GM18870 (cell line): Measurements from ENCODE around the gene GNAL.
A peak's percentile ranks its signal among the peaks of the same experiment; 100 is the strongest.
"Not testable (repeated sequence)": the region's sequence is repeated elsewhere in the genome, so short reads cannot be mapped to it uniquely, and the experiment has no call there.

Experiments used
- ATAC-seq: cut with Tn5 transposase; IDR thresholded peaks from one replicate; pipeline ENCODE4 v1.9.1; 2021; ENCODE audit warnings: moderate library complexity; ENCODE audit not compliant: unreplicated experiment

The GNAL gene

DNA sequence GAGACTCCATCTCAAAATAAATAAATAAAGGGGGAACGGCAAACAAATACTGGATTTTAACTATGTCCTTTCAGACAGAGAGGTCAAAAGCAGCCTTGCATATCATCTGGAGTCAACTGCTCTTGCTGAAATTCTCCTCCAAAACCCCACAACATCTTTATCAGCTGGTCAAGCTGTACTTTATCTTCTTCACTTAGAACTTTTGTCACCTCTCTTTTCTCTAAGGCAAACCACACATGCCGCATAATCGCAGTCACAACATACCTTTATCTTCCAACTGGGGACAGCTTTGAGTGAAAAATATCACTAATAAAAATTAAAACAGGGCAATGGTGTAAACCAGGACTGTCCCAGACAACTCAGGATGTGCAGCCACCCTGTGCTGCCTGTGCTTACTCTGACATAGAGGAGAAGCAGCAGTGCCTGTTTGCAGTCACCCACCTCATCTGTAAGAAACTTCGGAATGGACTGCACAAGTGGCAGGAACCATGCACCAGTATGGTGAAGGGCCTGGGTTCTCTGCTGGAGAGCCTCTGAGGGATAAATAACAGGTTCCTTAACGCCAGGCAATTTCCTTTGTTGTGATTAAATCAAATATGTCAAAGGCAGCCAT is 212.9 kb downstream of the GNAL start:
- ATAC-seq = no peak

- ATAC-seq = no peak
These were observed 213.6 kb downstream of the GNAL start for GRCh38 chr18:11902522-11903292.

- ATAC-seq = no peak
These were observed 216.5 kb downstream of the GNAL start for GRCh38 chr18:11905613-11906012.

- no peak for ATAC-seq
These were observed 217.1 kb downstream of the GNAL start for GRCh38 chr18:11906176-11906575.

- no peak for ATAC-seq
These were observed 218.1 kb downstream of the GNAL start for GRCh38 chr18:11906926-11907874.

DNA sequence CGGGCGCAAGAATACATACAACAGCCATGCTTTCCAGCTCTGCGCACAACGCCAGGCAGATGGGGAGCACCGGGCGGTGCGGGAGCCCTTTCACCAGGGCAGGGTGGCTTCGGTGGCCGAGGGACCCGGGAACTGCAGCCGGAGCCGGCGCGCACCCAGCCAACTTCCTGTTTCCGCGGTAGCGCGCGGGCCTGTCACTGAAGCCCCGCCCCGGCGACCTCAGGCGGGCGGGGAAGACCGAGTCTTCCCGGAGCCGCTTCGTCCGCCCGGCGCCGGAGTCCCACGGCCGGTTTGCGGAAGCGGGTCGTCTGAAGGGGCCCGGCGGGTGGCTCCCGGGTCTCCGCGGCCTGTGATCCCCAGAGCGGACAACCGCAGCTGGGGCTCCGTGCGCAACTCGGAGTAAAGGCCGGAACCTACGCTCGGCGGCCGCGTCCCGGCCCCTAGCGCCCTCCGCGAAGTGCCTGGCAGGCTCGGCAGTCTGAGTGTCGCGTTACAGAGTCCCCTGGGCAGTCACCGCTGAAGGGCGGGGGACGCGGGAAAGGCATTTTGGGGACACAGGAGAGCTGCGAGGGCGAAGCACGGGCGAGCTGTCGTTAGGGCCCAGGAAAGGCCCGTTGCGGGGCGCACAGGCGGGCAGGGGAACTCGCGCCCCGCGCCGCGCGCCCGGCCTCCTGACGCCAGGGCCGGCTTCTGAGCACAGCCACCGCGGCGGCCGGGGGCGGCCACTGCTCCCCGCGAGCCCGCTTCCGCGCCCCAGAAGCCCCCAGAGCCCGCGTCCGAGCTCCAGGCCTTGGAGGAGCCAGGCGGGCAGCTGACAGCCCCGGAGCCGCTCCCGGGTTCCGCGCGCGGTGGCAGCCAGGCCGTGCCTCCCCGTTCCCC is 219.4 kb downstream of the GNAL start, which contains the start of gene MPPE1:
TSS of gene MPPE1 (minus strand) at position 136 of the 879 bp plus-strand sequence. CDS start 11,053 bp downstream, outside the sequence.
- ATAC-seq = peak; percentile 60

GRCh38 chr18:11909061-11909455 is 220.0 kb downstream of the GNAL start:
- ATAC-seq = no peak

- ATAC-seq = no peak
These were observed 220.5 kb downstream of the GNAL start for GRCh38 chr18:11909591-11910026.

DNA sequence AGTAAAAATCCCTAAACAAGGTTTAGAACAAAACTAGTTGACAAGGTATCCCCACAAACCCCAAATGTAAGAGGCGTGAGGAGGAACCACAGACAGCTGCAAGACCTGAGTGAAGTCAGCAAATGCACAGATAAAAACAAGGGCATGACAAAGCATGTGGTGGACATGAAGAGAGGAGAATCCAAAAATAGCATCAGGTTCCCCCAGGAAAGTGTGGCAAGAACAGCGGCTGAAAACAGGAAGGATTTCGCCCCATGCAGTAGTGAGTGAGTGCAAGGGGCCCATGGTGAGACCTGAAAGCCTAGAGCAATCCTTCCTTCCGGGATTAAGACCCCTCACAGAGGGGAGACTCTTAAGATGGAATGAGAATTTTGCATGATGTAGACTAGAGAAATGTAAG is 227.8 kb downstream of the GNAL start:
- not testable (repeated sequence) for ATAC-seq

GRCh38 chr18:11919522-11919921 is 230.5 kb downstream of the GNAL start:
- ATAC-seq = not testable (repeated sequence)

DNA sequence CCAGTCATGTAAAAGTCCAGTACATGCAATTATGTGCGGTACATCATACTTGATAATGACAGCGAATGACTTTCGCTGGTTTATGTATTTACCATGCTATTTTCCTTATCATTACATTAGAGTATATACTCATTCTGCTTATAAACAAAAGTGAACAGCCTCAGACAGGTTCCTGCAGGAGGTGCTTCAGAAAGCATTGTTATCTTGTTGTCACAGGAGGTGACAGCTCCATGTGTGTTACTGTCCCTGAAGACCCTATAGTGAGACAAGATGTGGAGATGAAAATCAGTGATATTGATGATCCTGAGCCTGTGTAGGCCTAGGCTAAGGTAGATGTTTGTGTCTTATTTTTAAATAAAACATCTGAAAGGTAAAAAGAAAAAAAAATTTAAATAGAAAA is 234.4 kb downstream of the GNAL start:
- ATAC-seq = no peak

GRCh38 chr18:11925800-11926481 is 236.9 kb downstream of the GNAL start:
- ATAC-seq = no peak

DNA sequence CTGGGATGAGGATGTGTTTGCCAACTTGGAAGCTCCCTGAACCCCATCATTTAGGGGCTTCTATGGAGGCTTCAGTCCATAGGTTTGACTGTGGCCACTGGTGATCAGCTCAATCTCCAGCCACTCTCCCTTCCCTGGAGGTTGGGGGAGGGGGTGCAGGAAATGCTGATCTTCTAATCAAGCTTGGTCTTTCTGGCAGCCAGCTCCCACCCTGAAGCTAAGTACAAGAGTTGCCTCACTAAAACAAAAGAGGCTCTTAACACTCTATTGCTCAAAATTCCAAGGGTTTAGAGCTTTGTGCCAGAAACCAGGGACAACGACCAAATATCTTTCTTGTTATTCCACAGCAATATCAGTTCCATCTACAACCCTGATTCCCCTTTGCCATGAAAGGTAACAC is 238.4 kb downstream of the GNAL start:
- no peak for ATAC-seq

GRCh38 chr18:11932393-11932792 is 243.3 kb downstream of the GNAL start:
- no peak for ATAC-seq
